Left forelimb (tissue), 1 donor: ENCODE results near the gene UBAP2L.
A peak's percentile ranks its signal among the peaks of the same experiment; 100 is the strongest.
"Not testable (repeated sequence)": the region's sequence is repeated elsewhere in the genome, so short reads cannot be mapped to it uniquely, and the experiment has no call there.

Experiments
- DNase-seq: peaks from one replicate; pipeline ENCODE4 v3.0.0-alpha.2; 2018; ENCODE audit warnings: low spot score

Gene UBAP2L

DNA sequence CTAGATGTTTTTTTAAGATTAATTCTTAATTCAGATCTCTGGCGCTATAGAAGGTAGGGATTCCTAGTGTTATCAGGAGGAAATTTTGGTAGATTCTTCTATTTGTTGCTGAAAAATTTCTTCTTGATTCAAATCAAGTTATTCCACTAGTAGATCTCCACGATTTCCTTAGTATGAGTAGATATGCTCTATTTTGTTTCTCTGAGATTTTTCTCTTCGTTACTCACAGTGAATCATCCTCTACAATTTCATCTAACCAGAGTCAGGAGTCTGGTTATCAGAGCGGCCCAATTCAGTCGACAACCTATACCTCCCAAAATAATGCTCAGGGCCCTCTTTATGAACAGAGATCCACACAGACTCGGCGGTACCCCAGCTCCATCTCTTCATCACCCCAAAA is 32.9 kb downstream of the UBAP2L start:
- no peak for DNase-seq

DNA sequence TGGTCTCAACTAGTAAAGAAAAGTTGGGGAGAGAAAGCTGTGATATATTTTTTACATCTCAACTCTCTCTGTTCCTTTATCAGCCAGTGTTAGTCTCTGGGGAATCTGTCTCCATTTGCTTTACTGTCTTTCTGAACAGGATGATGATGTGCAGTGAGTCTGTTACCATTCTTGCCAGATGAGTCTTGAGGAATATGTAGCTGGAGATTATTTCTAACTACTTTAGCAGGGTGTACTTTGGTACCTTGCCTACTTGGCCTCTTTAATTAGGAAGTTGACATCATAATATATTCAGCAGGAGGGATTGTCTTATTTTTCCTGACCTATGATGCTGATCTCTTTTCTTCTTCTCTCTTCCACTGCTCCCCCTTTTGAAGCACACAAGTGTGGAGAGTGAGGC is 35.9 kb downstream of the UBAP2L start:
- no peak for DNase-seq

GRCh38 chr1:154258784-154259183 is 38.0 kb downstream of the UBAP2L start:
- no peak for DNase-seq

- DNase-seq = no peak
Observed at GRCh38 chr1:154260127-154260526, 39.4 kb downstream of the UBAP2L start.

GRCh38 chr1:154263465-154264332 is 42.9 kb downstream of the UBAP2L start:
- DNase-seq = no peak

DNA sequence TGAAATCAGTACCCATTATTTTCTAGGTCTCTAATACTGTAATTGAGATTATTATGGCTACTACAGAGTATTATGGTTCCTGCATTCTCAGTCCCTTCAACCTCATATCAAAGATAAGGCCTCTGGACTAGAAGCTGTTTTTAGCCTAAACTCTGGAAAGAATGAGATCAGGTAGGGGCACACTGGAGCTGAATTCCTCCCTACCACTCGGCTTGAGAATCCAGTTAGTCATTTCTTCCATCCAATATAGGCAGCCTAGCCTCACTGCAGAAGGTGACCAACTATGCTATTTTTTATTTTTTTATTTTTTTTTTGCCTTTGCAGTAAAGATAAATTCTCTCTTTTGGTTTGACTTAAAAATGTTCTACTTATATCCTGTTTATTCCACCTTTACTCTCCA is 43.7 kb downstream of the UBAP2L start:
- DNase-seq = no peak

GRCh38 chr1:154265586-154265985 is 44.8 kb downstream of the UBAP2L start:
- no peak for DNase-seq

- DNase-seq = no peak
Observed at GRCh38 chr1:154270833-154271232, 50.1 kb downstream of the UBAP2L start.

GRCh38 chr1:154272217-154272998 is 51.7 kb downstream of the UBAP2L start, which contains the start of gene HAX1:
Gene HAX1 (plus strand): TSS chr1:154272629. CDS start chr1:154272724, 95 bp downstream.
- peak; percentile 93 for DNase-seq

GRCh38 chr1:154272999-154273563 is 52.3 kb downstream of the UBAP2L start:
- DNase-seq = no peak

DNA sequence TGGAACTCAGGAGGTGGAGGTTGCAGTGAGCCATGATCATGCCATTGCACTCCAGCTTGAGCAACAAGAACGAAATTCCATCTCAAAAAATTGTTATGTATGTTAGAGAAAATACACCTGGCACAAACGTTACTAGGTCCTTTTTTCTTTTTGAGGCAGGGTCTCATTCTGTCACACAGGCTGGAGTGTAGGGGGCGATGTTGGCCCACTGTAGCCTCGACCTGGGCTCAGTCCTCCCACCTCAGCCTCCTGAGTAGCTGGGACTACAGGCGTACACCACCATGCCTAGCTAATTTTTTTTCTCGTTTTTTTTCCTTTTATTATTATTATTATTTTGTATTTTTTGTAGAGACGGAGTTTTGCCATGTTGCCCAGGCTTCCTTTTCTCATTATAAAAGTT is 56.0 kb downstream of the UBAP2L start:
- DNase-seq = no peak

DNA sequence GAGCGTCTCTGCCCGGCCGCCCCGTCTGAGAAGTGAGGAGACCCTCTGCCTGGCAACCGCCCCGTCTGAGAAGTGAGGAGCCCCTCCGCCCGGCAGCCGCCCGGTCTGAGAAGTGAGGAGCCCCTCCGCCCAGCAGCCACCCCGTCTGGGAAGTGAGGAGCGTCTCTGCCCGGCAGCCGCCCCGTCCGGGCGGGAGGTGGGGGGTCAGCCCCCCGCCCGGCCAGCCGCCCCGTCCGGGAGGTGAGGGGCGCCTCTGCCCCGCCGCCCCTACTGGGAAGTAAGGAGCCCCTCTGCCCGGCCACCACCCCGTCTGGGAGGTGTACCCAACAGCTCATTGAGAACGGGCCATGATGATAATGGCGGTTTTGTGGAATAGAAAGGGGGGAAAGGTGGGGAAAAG is 66.8 kb downstream of the UBAP2L start:
- DNase-seq = not testable (repeated sequence)

- DNase-seq = no peak
Observed at GRCh38 chr1:154288661-154289060, 67.9 kb downstream of the UBAP2L start.

DNA sequence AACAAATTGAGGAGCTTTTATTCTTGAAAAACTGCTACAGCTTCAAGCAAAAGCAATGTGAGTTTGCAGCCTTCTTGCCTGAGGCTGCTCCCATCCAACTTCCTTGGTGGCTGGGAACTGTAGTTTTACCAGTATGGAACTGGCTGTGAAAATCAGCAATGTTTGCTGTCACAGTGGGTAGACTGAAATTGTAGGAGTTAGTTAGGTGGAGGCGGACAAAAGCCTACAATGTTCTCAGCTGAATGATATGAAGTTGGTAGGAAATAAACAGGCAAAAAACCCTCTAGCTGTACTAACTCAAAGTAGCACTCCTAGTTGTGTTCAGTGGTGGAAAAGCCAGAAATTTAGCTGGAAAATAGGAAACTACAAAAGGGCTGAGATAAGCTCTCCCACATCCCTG is 70.2 kb downstream of the UBAP2L start:
- DNase-seq = no peak

DNA sequence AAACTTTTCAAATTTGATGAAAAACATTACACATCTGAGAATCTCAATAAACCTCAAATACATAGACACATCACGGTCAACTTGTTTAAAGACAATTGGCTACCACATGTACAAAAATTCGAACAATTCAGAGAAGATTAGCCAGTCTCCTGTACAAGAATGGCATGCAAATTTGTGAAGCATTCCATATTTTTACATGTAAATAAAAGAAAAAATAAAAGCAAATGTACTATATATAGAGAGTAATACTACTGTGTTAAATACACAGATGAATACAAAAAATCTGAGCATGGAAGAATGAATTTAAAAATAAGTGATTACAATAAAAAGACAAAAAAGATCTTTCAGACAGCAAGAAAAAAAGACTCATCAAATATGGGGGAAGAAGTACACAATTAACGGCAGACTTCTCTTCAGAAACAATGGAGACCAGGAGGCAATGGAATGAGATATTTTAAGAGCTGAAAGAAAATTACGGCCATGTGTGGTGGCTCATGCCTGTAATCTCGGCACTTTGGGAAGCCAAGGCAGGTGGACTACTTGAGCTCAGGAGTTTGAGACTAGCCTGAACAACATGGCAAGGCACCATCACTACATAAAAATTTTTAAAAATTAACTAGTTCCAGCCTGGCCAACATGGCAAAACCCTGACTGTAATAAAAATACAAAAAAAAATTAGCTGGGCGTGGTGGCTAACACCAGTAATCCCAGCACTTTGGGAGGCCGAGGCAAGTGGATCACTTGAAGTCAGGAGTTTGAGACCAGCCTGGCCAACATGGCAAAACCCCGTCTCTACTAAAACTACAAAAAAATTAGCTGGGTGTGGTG is 74.9 kb downstream of the UBAP2L start:
- DNase-seq = no peak

- no peak for DNase-seq
Observed at GRCh38 chr1:154301582-154301981, 80.8 kb downstream of the UBAP2L start.

- no peak for DNase-seq
Observed at GRCh38 chr1:154304664-154305337, 84.0 kb downstream of the UBAP2L start.

- DNase-seq = no peak
Observed at GRCh38 chr1:154306151-154306550, 85.4 kb downstream of the UBAP2L start.

GRCh38 chr1:154307670-154308270 is 87.0 kb downstream of the UBAP2L start:
- DNase-seq = not testable (repeated sequence)

- DNase-seq = not testable (repeated sequence)
Observed at GRCh38 chr1:154309136-154309535, 88.4 kb downstream of the UBAP2L start.
